Keratinocyte (primary cell): Measurements from ENCODE around the gene SMIM36. TPM values are rescaled to one million over a fixed set of nuclear protein-coding genes. Genes with fewer than 3 reads are reported as not detected.
"Not testable (repeated sequence)": the region's sequence is repeated elsewhere in the genome, so short reads cannot be mapped to it uniquely, and the experiment has no call there.

Experiments
- DNase-seq: peaks from one replicate; pipeline ENCODE4 v3.0.0-alpha.2; 2011; ENCODE audit warnings: low read depth, missing footprints, low spot score
- FAIRE-seq: peaks from 2 replicates; lab custom pipeline; 2011; peaks lifted over from hg19 to GRCh38; lab: Jason Lieb, UNC
- H2AFZ ChIP-seq: 2 replicates; pipeline ENCODE4 v1.6.0; 2012; ENCODE audit warnings: low read length, control low read depth, inconsistent platforms; ENCODE audit not compliant: control insufficient read depth
- H3K27ac ChIP-seq: 2 replicates; pipeline ENCODE4 v1.5.1; 2011; ENCODE audit warnings: low read length; ENCODE audit not compliant: control insufficient read depth, insufficient read depth
- H3K27me3 ChIP-seq: 3 replicates; pipeline ENCODE4 v1.6.0; 2011; ENCODE audit warnings: low read length; ENCODE audit not compliant: control insufficient read depth, insufficient read depth; ENCODE audit errors: extremely low read depth
- H3K36me3 ChIP-seq, 2 experiments: 2 replicates in 1 of 2; 3 replicates in 1 of 2; pipeline ENCODE4 v1.5.1; 2011; ENCODE audit warnings: low read length in 2 of 2, mild to moderate bottlenecking in 1 of 2; ENCODE audit not compliant: control insufficient read depth in 2 of 2, insufficient read depth in 2 of 2; ENCODE audit errors: extremely low read depth in 1 of 2
- H3K4me1 ChIP-seq: 3 replicates; pipeline ENCODE4 v1.5.1; 2011; ENCODE audit warnings: low read length; ENCODE audit not compliant: control insufficient read depth, insufficient read depth; ENCODE audit errors: extremely low read depth
- H3K4me2 ChIP-seq: 3 replicates; pipeline ENCODE4 v1.6.0; 2011; ENCODE audit warnings: low read depth, low read length; ENCODE audit not compliant: control insufficient read depth, insufficient read depth; ENCODE audit errors: extremely low read depth
- H3K4me3 ChIP-seq, 3 experiments: fragments of 200-600 bp in 1 of 3; sonication (generic) in 1 of 3; 2 replicates in 2 of 3; 3 replicates in 1 of 3; pipeline ENCODE4 v1.5.1; 2011 to 2016; ENCODE audit warnings: low read length in 3 of 3, mild to moderate bottlenecking in 3 of 3, control low read depth in 2 of 3, inconsistent platforms in 1 of 3, low read depth in 1 of 3, mixed read lengths in 1 of 3, mixed run types in 1 of 3, moderate library complexity in 1 of 3; ENCODE audit not compliant: control insufficient read depth in 2 of 3, insufficient read depth in 2 of 3; ENCODE audit errors: extremely low read depth in 1 of 3
- H3K79me2 ChIP-seq: 2 replicates; pipeline ENCODE4 v1.6.0; 2012; ENCODE audit warnings: low read length; ENCODE audit not compliant: control insufficient read depth, insufficient read depth
- H3K9ac ChIP-seq: 3 replicates; pipeline ENCODE4 v1.6.0; 2011; ENCODE audit warnings: low read length; ENCODE audit not compliant: control insufficient read depth, insufficient read depth; ENCODE audit errors: extremely low read depth
- H3K9me1 ChIP-seq: 3 replicates; pipeline ENCODE4 v1.6.0; 2011; ENCODE audit warnings: low read length; ENCODE audit not compliant: control insufficient read depth, insufficient read depth; ENCODE audit errors: extremely low read depth
- H3K9me3 ChIP-seq: 2 replicates; pipeline ENCODE4 v1.5.1; 2012; ENCODE audit warnings: low read depth, low read length; ENCODE audit not compliant: control insufficient read depth
- H4K20me1 ChIP-seq: 3 replicates; pipeline ENCODE4 v1.6.0; 2011; ENCODE audit warnings: low read length; ENCODE audit not compliant: control insufficient read depth, insufficient read depth; ENCODE audit errors: extremely low read depth
- EZH2 ChIP-seq: IDR thresholded peaks from one replicate; pipeline ENCODE4 v1.6.1; 2012; ENCODE audit warnings: inconsistent platforms, mild to moderate bottlenecking, low read length, moderate library complexity
- dilution Hi-C: fragments of 300-500 bp; cut with MboI; formaldehyde crosslinking; loops from one replicate; pipeline ENCODE4 v1.7.0; 2020; ENCODE audit warnings: low sequenced_read_pairs; ENCODE audit not compliant: extremely low pct_ligation_motif_present
- polyA plus RNA-seq, 5 experiments: library from polyadenylated mRNA; depleted of rRNA in 3 of 5; stranded (reverse) in 3 of 5; stranded (forward) in 1 of 5; unstranded in 1 of 5; fragments of >200 nt; gene quantifications; 1 replicate in 1 of 5; 2 replicates in 3 of 5; 3 replicates in 1 of 5; pipeline versions ENCODE4 v1.2.1 to v1.2.3, GENCODE V29; 2011 to 2012; ENCODE audit warnings: missing spikeins in 2 of 5, low read depth in 1 of 5, low replicate concordance in 1 of 5
- TF ChIP-seq, protein P1 (sequence below), 3 experiments: IDR thresholded peaks in 1 of 3; conservative IDR thresholded peaks in 1 of 3; optimal IDR thresholded peaks in 1 of 3; 2 replicates in 2 of 3; 3 replicates in 1 of 3; pipeline versions ENCODE3 to v1.5.1; 2011; ENCODE audit warnings: low read length in 3 of 3, mild to moderate bottlenecking in 3 of 3, moderate library complexity in 2 of 3, control low read depth in 1 of 3, inconsistent platforms in 1 of 3; ENCODE audit not compliant: insufficient read depth in 2 of 3; ENCODE audit errors: extremely low read depth in 1 of 3

Gene SMIM36
- polyA plus RNA-seq, 1 donor (not counting 4 experiments of a cell fraction or from before 2014, with no cell fraction given): not detected

DNA sequence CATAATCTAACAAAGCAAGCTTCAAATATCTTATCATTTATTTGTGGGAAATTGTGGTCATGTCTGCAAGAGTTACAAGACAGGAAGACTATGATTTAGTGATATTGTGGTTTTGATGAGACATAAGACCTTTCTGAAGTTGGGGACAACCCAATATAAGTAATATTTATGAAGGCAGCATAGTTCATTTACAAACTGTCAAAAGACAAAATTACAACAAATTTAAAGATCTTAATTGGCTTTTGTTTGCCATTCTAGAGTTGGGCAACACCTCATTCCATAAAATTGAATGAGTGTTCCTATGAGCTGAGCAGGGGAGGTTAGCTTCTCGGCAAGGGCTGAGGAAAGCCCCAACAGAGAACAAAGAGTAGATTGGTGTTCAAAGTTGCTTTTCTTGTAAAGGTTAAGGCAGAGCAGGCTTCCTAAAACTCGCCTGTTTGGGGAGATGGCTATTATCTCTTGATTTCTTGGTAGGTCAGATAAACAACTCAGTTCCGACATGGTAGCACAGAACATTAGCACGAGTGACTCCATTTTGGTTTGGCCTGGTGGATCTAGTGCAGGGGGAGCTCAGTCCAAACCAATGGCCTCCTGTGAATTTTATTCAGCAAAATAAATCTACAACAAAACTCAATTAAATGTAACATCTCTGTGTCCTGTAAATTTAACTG is 78.8 kb downstream of the SMIM36 start:
- H3K4me2 ChIP-seq: peak overlapping the region; percentile 93
- dilution Hi-C loops: no loop called here
- peaks cover 2% of the 10 kb centered on the region for H4K20me1 ChIP-seq
- peak overlapping the region; percentile 96 for H3K27ac ChIP-seq
- H2AFZ ChIP-seq: no peak overlapping the region
- H3K27me3 ChIP-seq: peaks cover 2% of the 10 kb centered on the region
- H3K4me1 ChIP-seq: peaks cover 35% of the 10 kb centered on the region
- TF ChIP-seq EZH2: no peak
- TF ChIP-seq, protein P1, sequence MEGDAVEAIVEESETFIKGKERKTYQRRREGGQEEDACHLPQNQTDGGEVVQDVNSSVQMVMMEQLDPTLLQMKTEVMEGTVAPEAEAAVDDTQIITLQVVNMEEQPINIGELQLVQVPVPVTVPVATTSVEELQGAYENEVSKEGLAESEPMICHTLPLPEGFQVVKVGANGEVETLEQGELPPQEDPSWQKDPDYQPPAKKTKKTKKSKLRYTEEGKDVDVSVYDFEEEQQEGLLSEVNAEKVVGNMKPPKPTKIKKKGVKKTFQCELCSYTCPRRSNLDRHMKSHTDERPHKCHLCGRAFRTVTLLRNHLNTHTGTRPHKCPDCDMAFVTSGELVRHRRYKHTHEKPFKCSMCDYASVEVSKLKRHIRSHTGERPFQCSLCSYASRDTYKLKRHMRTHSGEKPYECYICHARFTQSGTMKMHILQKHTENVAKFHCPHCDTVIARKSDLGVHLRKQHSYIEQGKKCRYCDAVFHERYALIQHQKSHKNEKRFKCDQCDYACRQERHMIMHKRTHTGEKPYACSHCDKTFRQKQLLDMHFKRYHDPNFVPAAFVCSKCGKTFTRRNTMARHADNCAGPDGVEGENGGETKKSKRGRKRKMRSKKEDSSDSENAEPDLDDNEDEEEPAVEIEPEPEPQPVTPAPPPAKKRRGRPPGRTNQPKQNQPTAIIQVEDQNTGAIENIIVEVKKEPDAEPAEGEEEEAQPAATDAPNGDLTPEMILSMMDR (optimal IDR thresholded peaks at IDR 0.05 in 1 of 3, IDR thresholded peaks at IDR 0.05 in 1 of 3, conservative IDR thresholded peaks at IDR 0.05 in 1 of 3; ENCODE audit: extremely low read depth in 1 of 3, insufficient read depth in 2 of 3, low read length in 3 of 3): no peak
- peak overlapping the region; percentile 46 for H3K9ac ChIP-seq
- H3K9me3 ChIP-seq: no peaks in the 10 kb centered on the region
- no peaks in the 10 kb centered on the region for H3K36me3 ChIP-seq
- DNase-seq (no peak), FAIRE-seq (no peak)
- no peaks in the 10 kb centered on the region for H3K9me1 ChIP-seq
- no peak overlapping the region for H3K4me3 ChIP-seq
- H3K79me2 ChIP-seq: no peaks in the 10 kb centered on the region

DNA sequence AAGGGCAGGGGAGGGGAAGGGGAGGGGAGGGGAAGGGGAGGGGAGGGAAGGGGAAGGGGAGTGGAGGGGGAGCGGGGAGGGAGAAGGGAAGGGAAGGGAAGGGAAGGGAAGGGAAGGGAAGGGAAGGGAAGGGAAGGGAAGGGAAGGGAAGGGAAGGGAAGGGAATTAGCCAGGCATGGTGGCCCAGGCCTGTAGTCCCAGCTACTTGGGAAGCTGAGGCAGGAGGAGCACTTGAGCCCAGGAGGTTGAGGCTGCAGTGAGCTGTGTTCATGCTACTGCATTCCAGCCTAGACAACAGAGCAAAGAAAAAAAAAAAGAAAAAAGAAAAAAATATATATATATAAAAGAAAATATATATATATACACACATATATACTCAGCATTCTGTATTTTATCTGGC is 79.3 kb downstream of the SMIM36 start:
- H2AFZ ChIP-seq, H3K27me3 ChIP-seq, H3K4me3 ChIP-seq, H4K20me1 ChIP-seq, FAIRE-seq, H3K9ac ChIP-seq, H3K9me3 ChIP-seq, H3K4me2 ChIP-seq, H3K79me2 ChIP-seq, H3K36me3 ChIP-seq, DNase-seq, dilution Hi-C loops, H3K27ac ChIP-seq, H3K9me1 ChIP-seq: not testable (repeated sequence)
- H3K4me1 ChIP-seq: peaks cover 35% of the 10 kb centered on the region
